Measurements from ENCODE around the gene TRPM3. TPM values are rescaled to one million over a fixed set of nuclear protein-coding genes. Genes with fewer than 3 reads are reported as not detected.

The TRPM3 gene
- total RNA-seq, 1 experiment from 2014 or later = not detected

DNA sequence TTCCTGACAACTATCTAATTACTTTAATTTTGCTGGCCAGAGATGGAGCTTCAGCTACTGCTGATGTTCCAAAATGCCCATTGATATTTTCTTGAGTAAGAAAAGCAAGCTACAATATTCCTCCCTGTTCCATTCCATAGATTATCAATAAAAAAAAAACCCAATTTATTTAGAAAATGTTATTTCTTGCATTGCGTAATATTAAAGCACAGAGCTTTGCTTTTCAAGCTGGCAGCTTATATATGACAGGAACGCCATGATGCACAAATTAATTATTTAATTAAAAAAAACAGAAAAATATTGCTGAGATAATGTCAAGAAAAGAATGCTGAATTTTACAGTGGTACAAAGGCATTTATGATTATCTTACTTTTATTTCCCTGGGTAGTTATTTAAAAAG, 47.9 kb downstream of the TRPM3 start:
- Histone ChIP-seq H3K27ac (ENCODE audit: low read length) (no peak overlapping the region), H3K4me2 (ENCODE audit: low read length) (no peak overlapping the region), H4K20me1 (ENCODE audit: low read length) (no peaks in the 10 kb centered on the region), H3K79me2 (ENCODE audit: low read length) (no peaks in the 10 kb centered on the region), H3K9ac (ENCODE audit: low read length) (no peak overlapping the region), H2AFZ (ENCODE audit: low read length) (no peak overlapping the region), H3K36me3 (ENCODE audit: low read depth, low read length) (no peaks in the 10 kb centered on the region), H3K27me3 (ENCODE audit: low read length) (no peaks in the 10 kb centered on the region), H3K9me2 (replicated peaks; ENCODE audit: low read length) (no peaks in the 10 kb centered on the region), H3K4me1 (ENCODE audit: insufficient read depth, low read length) (no peaks in the 10 kb centered on the region), H3K9me3 (ENCODE audit: low read length) (no peaks in the 10 kb centered on the region), H3F3A (ENCODE audit: low read length, unreplicated experiment) (no peaks in the 10 kb centered on the region), H3K4me3 (ENCODE audit: low read length) (no peak overlapping the region)
- intact Hi-C loops (cut with micrococcal nuclease) = no loop called here
- DNase-seq (no peak), ATAC-seq (no peak)
- no peak for TF ChIP-seq EZH2phosphoT487 (IDR thresholded peaks at IDR 0.05; ENCODE audit: borderline replicate concordance, low read length)
- TF ChIP-seq EZH2 (IDR thresholded peaks at IDR 0.05; ENCODE audit: low read length, unreplicated experiment) = no peak
- TF ChIP-seq, protein P1, sequence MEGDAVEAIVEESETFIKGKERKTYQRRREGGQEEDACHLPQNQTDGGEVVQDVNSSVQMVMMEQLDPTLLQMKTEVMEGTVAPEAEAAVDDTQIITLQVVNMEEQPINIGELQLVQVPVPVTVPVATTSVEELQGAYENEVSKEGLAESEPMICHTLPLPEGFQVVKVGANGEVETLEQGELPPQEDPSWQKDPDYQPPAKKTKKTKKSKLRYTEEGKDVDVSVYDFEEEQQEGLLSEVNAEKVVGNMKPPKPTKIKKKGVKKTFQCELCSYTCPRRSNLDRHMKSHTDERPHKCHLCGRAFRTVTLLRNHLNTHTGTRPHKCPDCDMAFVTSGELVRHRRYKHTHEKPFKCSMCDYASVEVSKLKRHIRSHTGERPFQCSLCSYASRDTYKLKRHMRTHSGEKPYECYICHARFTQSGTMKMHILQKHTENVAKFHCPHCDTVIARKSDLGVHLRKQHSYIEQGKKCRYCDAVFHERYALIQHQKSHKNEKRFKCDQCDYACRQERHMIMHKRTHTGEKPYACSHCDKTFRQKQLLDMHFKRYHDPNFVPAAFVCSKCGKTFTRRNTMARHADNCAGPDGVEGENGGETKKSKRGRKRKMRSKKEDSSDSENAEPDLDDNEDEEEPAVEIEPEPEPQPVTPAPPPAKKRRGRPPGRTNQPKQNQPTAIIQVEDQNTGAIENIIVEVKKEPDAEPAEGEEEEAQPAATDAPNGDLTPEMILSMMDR (conservative IDR thresholded peaks at IDR 0.05; ENCODE audit: low read depth, low read length) = no peak
- ChIA-PET CTCF (no interaction called here), POLR2A (ENCODE audit: unreplicated experiment) (no interaction called here)
- no TSS peak for BruUV-seq (replicated peaks)

DNA sequence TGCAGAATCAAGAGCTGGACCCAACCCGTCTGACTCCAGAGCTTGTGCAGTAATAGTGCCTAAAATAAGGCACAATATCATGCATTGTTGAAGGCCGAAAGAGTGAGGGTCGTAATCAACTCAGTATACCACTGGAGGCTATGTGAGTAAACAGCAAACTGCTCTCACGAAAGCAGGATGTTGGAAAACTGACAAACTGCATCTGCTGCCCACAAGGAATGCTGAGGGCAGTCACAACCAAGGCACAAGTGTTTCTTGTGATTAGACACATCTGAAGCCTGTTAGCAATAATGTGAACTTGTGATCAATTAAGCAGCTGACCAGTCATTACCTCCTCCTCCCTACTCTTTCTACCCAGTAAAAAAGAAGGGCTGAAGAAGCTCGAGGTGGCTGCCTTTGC, 48.8 kb downstream of the TRPM3 start:
- TF ChIP-seq EZH2phosphoT487 (IDR thresholded peaks at IDR 0.05; ENCODE audit: borderline replicate concordance, low read length) (no peak), EZH2 (IDR thresholded peaks at IDR 0.05; ENCODE audit: low read length, unreplicated experiment) (no peak)
- TF ChIP-seq, protein P1 (conservative IDR thresholded peaks at IDR 0.05; ENCODE audit: low read depth, low read length) = no peak
- ChIA-PET POLR2A (ENCODE audit: unreplicated experiment) (no interaction called here), CTCF (no interaction called here)
- no TSS peak for BruUV-seq (replicated peaks)
- no peak overlapping the region for H3K9ac ChIP-seq (ENCODE audit: low read length)
- H2AFZ ChIP-seq (ENCODE audit: low read length) = no peak overlapping the region
- no peak overlapping the region for H3K4me3 ChIP-seq (ENCODE audit: low read length)
- H3K9me3 ChIP-seq (ENCODE audit: low read length) = no peaks in the 10 kb centered on the region
- H3K27ac ChIP-seq (ENCODE audit: low read length) = no peak overlapping the region
- H3K79me2 ChIP-seq (ENCODE audit: low read length) = no peaks in the 10 kb centered on the region
- no peaks in the 10 kb centered on the region for H3K9me2 ChIP-seq (replicated peaks; ENCODE audit: low read length)
- DNase-seq (no peak), ATAC-seq (no peak)
- no peaks in the 10 kb centered on the region for H3K27me3 ChIP-seq (ENCODE audit: low read length)
- intact Hi-C loops (cut with micrococcal nuclease) = no loop called here
- no peak overlapping the region for H3K4me2 ChIP-seq (ENCODE audit: low read length)
- H4K20me1 ChIP-seq (ENCODE audit: low read length) = no peaks in the 10 kb centered on the region
- H3K4me1 ChIP-seq (ENCODE audit: insufficient read depth, low read length) = no peaks in the 10 kb centered on the region
- H3K36me3 ChIP-seq (ENCODE audit: low read depth, low read length) = no peaks in the 10 kb centered on the region
- H3F3A ChIP-seq (ENCODE audit: low read length, unreplicated experiment) = no peaks in the 10 kb centered on the region

DNA sequence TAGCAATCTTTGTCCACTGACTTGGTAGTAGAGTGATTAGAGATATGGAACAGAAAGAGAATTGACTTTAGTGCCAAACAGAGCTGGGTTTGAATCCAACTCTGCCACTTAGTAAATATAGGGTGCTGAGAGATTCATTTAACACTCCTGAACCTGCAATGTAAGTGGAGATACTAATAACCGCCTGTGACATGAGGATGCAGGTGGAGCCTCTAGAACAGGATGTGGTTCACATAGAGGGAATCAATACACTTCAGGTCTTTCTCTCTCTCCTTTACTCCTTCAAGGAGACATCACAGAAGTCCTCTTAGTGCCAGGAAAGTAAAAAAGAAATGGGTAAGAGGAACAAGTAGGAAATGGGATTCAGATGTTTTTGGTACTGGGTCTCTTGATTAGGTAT, 49.8 kb downstream of the TRPM3 start:
- Histone ChIP-seq H3K79me2 (ENCODE audit: low read length) (no peaks in the 10 kb centered on the region), H3K27ac (ENCODE audit: low read length) (no peak overlapping the region), H4K20me1 (ENCODE audit: low read length) (no peaks in the 10 kb centered on the region), H3K36me3 (ENCODE audit: low read depth, low read length) (no peaks in the 10 kb centered on the region), H3K9me2 (replicated peaks; ENCODE audit: low read length) (no peaks in the 10 kb centered on the region), H3K27me3 (ENCODE audit: low read length) (no peaks in the 10 kb centered on the region), H3K4me2 (ENCODE audit: low read length) (no peak overlapping the region), H3K9ac (ENCODE audit: low read length) (no peak overlapping the region), H3F3A (ENCODE audit: low read length, unreplicated experiment) (no peaks in the 10 kb centered on the region), H2AFZ (ENCODE audit: low read length) (no peak overlapping the region), H3K4me3 (ENCODE audit: low read length) (no peak overlapping the region), H3K9me3 (ENCODE audit: low read length) (no peaks in the 10 kb centered on the region), H3K4me1 (ENCODE audit: insufficient read depth, low read length) (no peaks in the 10 kb centered on the region)
- DNase-seq (no peak), ATAC-seq (no peak)
- intact Hi-C loops (cut with micrococcal nuclease) = no loop called here
- CTCF ChIA-PET = no interaction called here
- BruUV-seq (replicated peaks) = no TSS peak
- TF ChIP-seq EZH2phosphoT487 (IDR thresholded peaks at IDR 0.05; ENCODE audit: borderline replicate concordance, low read length) (no peak), EZH2 (IDR thresholded peaks at IDR 0.05; ENCODE audit: low read length, unreplicated experiment) (no peak)
- TF ChIP-seq, protein P1 (conservative IDR thresholded peaks at IDR 0.05; ENCODE audit: low read depth, low read length) = no peak
- POLR2A ChIA-PET (ENCODE audit: unreplicated experiment) = no interaction called here

Measured in PC-3 (cell line).